Activated CD8-positive, alpha-beta memory T cell treated with anti-CD3 and anti-CD28 coated beads for 4 hours (primary cell): ENCODE results near the gene TSPYL4.
"Not testable (repeated sequence)": the region's sequence is repeated elsewhere in the genome, so short reads cannot be mapped to it uniquely, and the experiment has no call there.

Source experiments
- DNase-seq, 2 donors: peaks; one replicate each; pipeline ENCODE4 v3.0.0-alpha.2; 2020; ENCODE audit warnings: low read depth in 2 of 2

The TSPYL4 gene

DNA sequence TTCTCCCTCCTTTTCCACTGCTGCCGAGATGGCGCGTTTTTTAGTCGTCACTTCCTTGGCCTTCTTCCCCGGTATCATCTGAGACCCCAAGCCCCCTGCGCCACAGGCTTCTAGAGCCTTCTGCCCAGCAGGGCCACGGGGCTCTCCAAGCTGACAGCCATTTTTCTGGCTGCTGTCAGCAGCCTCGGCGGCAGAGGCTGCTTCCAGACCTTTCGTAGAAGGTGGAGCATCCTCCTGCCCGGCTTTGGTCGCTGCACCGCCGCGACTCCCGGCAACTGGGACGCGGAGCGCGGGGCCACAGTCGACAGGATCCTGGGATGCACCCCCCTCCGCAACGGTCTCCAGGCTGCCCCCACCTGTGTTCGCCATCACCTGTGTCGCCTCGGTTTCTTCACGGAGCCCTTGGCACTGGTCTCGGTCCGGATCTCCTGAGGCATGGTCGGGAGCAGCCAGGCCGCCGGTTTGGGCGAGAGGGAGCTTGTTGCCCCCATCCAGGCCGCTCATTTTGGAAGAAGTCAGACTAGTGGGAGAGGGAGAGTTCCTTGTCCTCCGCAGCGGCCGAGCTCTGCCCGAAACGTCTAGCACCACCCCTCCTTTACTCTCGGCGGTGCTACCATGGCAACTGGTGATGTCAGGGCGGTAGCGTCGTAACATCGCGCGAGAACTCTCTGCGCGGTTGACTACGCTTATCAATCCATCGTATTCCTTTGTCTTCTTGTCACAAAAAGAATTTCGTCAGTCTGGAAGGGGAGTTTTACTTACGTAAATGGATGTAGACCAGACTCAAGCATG is at the start of gene TSPYL4:
TSPYL4 (minus strand) TSS at position 571 of the 792 bp plus-strand sequence; CDS start at position 504, 67 bp downstream.
- peak; percentile 83 for DNase-seq

DNA sequence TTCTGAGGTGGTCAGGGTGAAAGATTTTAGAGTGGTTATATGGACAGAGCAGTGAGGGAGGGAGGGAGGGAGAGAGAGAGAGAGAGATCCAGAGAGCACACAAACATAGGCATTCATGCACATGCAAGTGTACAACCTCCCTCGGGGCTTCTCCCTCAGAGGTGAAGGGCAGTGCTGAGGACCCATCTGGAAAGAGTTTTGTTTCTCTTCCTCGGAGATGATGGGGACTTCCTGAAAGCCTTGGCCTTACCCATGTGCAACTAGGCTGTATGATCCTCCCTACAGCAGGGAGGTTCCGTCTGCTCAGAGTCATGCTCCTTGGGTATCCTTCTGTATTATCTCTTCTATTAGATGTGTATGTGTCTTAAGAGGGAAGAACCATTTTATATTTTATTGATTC is 47.2 kb upstream of the TSPYL4 start:
- no peak for DNase-seq

DNA sequence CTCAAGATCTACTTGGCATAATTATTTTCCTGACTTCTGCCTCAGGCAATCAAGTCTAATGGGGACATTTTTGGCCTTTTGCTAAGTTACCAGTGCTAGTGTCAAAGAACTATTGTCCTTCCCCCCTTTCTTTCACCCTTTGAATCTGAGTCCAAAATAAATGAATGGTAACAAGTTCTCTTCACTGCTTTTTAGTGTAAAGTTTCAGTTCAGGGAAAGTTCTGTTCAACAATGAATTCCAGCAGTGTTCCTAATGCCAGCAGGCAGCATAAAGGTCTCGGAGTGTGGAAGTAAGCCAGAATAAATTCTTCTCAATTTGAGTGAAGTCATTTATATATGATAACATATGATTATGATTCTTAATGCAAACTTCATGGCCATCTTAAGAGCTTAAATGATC is 46.7 kb upstream of the TSPYL4 start:
- no peak for DNase-seq

DNA sequence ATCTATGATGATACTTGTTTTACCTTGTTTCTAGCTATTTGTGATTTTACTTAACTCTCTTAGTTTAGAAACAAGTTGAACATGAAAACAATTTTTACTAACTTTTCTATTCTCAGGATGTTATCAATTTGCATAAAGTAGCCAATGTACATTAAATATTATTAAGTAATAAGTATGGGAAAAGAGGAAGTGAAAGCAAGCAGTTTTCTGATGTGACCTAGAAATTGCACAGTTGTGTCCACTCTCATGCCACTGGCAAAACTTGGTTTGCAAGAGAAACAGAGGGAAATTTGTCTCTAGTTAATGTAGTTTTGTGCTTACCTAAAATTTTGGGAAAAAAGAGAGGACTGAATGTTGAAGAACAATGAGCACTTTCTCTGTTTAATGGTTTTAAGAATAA is 45.1 kb upstream of the TSPYL4 start:
- DNase-seq, result no peak

DNA sequence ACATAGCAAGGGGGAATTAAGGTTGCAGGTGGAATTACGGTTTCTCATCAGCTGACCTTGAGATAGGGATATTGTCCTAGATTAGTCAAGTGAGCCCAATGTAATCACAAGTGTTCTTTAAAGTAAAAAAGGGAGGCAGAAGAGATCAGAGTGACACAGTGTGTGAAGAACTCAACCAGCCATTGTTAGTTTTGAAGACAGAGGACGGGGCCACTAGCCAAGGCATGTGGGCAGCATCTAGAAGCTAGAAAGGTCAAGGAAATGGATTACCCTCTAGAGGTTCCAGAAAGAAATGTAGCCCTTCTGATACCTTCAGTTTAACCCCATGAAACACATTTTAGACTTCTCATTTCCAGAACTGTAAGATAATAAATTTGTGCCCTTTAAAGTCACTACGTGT is 44.4 kb upstream of the TSPYL4 start:
- no peak for DNase-seq

DNA sequence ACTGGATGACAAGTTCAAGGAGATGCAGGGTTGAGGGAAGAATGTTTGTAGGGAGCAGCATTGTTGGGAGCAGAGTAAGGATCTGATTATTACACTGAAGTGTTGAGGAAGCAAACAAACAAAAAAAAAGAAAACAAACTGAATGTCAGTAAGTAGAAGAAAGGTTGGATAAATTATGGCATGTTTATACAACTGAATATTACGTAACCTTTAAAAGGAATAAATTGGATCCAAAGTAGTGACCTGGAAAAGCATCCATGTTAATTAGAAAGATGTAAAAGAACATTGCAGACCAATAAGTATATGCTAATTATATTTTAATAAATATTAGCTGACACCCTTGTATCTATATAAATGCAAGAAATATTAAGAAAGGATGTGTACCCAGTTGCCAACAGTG is 38.7 kb upstream of the TSPYL4 start:
- DNase-seq, result no peak

DNA sequence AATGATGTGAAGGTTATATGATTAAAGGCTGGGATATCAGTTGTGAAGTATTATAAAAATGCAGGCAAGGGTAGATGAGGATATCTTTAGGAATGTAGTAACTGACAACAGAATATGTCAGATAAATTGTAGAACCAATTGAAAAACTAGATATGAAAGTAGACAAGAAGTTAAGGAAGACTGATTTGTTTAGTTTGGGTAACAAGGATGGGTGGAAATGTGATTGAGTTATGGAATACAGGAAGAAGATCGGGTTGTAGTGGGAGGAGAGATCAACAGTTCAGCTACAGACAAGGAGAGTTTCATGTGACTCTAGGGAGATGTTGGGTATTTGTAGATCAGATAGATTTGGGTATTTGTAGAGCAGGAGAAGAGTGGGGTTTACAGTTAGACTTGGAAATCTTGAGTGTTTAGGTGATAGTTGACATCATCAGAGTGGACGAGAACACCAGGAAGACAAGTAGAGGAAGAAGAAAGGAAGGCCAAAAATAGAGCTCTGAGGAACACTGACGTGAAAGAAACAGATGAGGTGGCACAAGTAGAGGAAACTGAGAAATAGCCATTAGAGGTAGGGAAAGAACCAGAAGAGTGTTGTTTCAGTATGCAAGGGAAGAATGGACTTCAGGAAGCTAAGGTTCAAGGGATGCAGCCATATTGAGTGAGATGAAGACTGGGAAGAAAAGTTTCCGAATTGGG is 38.0 kb upstream of the TSPYL4 start:
- DNase-seq, result no peak

DNA sequence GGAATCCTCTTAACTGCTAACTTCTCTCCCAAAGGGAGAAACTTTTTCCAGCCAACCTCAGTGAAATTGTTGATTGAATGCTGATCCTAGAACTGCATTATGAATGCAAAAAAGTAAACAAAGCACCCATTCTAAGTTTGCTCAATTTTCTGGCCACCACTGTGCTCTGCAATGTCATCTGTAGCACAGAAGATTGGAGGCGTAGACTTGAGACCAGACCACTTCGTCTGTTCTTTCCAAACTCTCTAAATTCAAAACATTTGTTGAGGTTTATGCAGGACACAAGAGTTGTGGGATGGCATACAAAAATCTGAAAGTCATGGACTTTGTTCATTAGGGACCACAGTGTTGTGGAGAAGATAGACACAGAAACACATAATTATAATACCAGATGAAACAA is 36.9 kb upstream of the TSPYL4 start:
- no peak for DNase-seq

DNA sequence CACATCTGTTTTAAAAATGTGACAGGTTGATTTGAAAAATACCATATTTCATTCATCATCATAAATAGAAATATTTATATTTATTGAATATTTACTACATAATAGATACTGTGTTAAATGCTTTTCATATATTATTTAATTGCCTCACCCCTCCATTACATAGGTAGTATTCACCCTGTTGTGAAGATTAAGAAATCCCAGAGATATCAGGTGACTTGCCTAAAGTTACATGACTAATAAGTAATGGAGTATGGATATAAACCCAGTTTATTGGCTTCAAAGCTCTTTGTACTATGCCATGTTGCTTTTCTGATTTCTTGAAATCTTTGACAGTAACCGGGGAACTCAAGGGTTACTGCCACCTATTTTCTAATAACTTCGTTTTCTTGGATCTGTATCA is 36.0 kb upstream of the TSPYL4 start:
- no peak for DNase-seq

DNA sequence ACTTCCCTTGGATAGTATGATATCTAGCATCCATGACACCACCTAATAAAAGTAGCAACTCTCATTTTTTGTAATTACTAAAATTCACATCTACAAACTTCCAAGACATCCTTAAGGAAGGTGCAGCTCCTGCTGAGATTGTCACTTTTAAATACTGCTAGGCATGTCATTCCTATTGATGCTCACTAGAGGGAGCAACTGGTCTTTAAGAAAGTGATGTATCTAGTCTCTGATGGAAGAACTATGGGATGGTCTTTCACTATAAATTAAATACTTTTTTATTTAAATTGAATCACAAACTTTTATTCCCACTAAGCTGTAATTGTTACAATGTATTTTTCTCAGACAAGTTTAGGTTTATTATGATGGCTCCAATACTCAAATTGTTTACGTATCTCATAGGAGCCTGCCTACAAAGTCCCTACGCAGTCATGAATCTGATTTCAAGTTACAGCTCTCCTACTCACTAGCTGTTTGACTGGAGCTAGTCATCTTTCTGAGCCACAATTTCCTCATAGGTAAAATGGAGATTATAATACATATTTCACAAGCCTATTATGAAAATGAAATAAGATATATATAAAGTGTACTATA is 33.9 kb upstream of the TSPYL4 start:
- DNase-seq, result no peak

DNA sequence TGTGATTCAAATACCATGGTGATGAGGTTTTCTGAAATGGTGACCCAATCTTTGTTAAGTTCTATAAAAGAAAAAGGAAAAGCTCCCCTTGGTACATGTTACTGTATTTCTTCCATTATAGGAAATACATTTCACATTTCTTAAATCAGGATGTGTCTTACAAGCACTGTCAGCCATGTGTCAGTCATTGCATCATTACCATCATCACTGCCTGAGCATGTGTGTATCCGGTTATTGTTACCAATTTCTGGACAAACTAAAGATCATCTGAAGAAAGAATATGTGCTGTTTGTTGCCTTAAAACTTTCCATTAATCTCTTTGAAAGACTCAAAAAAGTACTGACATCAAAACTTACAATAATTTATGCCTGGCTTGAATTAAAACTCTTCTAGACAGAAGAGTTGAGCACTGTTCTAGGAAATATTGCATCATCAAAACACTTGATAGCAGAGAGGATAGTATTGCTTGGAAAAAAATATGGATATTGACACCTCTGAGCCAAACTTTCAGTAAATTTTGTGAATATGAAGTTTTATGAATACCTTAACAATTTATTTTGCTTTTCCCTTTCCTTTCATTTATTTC is 33.0 kb upstream of the TSPYL4 start:
- DNase-seq, result no peak

DNA sequence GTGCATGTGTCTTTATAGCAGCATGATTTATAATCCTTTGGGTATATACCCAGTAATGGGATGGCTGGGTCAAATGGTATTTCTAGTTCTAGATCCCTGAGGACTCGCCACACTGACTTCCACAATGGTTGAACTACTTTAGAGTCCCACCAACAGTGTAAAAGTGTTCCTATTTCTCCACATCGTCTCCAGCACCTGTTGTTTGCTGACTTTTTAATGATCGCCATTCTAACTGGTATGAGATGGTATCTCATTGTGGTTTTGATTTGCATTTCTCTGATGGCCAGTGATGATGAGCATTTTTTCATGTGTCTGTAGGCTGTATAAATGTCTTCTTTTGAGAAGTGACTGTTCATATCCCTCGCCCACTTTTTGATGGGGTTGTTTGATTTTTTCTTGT is 31.1 kb upstream of the TSPYL4 start:
- not testable (repeated sequence) for DNase-seq

DNA sequence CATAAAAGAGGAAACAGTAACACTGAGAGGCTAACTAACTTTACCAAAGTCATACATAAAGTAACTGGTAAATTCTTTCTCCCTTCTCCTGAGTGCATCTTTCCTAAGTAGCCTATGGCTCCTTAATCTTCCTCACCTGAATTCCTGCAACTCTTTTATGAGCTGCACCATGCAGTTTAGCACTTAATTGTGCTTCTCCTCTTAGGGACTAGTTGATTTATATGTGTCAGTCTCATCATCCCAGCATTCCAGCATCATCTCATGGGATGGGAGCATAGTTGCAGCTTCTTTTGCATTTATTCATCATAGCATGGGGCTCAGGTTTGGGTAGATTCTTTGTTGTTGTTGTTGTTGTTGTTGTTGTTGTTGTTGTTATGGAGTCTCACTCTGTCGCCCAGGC is 29.3 kb upstream of the TSPYL4 start:
- DNase-seq, result no peak

DNA sequence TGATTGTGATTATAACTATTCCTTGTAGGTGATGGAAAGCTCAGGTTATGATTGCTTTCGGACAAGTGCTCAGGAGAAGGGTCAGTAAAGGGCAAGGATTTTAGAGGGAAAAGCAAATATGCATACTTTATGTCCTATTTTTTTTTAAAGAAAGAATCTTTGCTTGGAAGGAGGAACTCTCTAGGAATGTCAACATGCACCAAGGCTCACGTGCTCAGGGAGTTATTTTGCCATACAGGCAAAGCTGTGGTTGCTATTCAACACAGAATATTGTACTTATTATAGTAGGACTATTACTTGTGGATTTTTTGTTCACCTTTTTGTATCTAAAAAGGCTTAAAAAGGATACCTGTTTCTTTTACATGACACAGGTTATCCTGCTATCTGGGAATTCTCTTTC is 28.8 kb upstream of the TSPYL4 start:
- no peak for DNase-seq

DNA sequence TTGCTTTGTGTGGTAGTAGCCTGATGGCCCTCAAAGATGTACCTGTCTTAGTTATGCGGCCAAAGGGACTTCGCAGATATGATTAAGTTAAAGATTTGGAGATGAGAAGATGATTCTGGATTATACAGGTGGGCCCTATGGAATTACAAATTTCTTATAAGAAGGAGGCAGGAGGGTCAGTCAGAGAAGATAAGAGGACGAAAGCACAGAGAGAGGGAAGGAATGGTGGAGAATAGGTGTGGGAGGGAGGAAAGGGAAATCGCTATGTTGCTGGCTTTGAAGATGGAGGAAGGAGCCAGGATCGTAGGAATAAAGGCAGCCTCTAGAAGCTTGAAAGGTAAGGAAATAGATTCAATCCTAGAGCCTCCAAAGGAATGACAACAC is 27.1 kb upstream of the TSPYL4 start:
- DNase-seq, result no peak

DNA sequence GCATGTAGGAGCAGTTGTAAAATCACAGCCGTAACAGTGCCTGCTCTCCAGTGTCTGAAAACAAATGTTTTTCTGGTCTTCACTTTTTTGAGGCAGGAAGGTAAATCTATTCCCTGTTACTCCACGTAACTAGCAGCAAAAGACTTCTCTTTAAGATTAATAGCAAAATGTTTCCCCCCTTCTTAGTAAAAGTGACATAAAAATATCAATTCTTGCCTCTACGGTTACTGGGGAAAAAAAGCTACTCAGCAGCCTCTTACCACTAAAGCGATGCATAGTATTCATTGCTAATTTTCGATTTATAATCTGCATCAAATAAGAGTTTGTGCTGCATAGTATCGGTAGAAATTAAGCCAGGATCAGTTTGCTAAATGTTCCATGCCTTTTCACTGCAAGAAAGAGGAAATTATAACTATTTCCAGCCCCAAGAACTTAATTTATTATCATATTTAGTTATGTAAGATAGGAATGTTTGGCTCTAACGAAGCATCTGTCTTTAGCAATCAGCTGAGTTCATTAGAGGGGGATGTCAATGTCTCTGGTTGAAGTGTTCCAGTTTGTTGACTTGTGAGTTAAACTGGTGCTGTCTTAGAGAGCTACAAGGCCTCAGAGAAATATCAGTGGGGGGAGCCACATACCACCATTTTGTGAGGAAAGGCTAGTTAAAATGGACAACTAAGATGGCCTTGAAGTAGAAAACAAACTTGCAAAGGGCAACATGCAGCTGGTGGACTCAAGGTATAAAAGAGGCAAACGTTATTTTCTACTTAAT is 26.5 kb upstream of the TSPYL4 start:
- no peak for DNase-seq

DNA sequence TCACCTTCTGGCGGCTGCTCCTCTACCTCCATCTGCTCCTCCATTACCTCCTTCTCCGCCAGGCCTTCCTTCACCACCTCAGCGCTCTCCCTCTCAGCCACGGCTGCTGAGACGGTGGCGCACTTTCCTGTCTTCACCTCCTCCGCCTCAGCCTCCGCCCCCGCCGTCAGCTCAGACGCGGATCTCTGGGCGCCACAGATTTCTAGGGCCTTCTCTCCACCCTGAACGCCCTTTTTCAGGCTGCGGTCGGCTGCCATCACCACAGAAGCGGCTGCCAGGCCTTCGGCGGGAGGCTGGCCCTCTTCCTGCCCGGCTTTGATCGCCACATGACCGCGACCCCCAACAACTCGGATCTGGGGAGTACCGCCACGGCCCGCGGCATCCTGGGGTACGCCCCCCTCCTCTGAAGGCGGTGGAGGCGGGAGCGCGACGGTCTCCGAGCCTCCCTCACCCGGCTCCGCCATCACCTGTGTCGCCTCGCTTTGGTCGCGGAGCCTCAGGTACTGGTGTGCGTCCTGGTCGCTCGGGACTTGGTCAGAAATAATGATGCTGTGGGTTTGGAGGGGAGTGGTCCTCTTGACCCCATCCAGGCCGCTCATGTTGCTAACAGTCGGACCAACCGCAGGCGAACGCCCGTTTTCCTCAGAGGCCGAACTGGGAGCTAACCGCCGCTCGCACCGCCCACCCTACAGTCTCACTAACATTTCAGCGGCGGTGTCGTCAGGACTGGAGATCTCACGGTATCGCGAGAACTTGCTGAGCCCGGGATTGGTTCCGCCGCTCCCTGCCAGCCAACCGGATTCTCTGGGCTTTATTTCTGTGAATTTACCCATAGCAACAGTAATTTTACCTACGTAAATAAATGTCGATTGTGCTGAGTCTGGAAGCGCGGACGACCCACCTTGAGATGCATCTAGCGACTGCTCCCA is 25.6 kb upstream of the TSPYL4 start, which contains the start of gene TSPYL1:
TSPYL1 (minus strand) TSS at position 699 of the 929 bp plus-strand sequence; CDS start at position 599, 100 bp downstream.
- DNase-seq, result peak; percentile 86 to 92

DNA sequence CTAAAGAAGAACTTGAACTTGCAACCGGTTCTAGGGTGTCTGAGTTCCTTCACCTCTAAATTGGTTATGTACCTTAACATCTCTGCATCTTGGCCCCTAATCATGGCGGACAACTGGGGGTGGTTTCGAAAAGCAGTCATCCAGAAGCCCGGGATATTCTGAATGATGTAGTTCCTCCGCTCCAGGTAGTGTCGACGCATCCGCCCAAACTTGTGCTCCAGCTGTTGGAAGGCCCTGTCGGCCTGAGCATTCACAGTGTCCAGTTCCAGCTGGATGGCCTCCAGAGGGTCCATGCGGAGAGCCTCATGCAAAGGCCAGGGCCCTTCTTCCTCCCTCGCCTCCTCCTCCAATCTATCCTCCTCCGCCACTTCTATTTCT is 25.0 kb upstream of the TSPYL4 start:
- no peak for DNase-seq

DNA sequence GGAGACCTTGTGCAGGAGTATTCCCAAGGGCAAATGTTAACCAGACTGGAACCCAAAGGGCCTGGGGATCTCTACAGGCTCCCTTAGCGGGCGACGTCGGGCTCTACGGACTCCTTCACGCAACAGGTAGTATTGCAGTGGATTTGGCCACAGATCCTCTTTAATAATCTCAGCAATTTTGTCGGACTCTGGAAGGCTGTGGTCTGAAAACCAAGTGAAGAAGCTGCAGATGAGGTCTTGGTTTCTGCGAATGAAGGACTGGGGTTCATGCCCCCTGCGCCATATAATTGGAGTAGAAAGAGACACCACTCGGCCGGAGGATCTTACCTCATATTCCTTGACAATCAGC is 24.6 kb upstream of the TSPYL4 start:
- no peak for DNase-seq

DNA sequence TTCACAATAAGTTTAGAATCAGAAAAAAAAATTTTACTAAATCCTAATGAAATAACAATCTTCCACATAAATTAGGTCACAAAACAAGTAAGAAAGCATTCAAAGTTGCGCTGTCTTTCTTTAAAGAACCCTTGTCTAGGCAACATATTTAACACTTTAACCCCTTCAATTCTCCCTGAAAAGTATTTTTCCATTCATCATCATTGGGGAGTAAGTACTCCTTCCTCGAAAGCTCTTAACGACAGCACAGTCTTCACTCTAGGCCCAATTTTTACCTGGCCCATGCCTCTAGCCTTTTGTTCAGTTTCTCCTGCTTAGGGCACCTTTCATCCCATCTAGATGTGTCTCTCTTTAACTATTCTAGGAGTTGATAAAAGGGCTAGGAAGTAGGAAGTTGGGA is 23.2 kb upstream of the TSPYL4 start:
- no peak for DNase-seq
